ENCODE results near the gene BCL2. TPM values are rescaled to one million over a fixed set of nuclear protein-coding genes. Genes with fewer than 3 reads are reported as not detected.

The BCL2 gene
- total RNA-seq, 1 experiment from 2014 or later = 2.6 TPM

- 0 out of 2 replicates have a peak, but pooled peaks have one; percentile 41 for TF ChIP-seq SP1 (CRISPR knock-in tag; conservative IDR thresholded peaks at IDR 0.05)
- TF ChIP-seq, protein P1, sequence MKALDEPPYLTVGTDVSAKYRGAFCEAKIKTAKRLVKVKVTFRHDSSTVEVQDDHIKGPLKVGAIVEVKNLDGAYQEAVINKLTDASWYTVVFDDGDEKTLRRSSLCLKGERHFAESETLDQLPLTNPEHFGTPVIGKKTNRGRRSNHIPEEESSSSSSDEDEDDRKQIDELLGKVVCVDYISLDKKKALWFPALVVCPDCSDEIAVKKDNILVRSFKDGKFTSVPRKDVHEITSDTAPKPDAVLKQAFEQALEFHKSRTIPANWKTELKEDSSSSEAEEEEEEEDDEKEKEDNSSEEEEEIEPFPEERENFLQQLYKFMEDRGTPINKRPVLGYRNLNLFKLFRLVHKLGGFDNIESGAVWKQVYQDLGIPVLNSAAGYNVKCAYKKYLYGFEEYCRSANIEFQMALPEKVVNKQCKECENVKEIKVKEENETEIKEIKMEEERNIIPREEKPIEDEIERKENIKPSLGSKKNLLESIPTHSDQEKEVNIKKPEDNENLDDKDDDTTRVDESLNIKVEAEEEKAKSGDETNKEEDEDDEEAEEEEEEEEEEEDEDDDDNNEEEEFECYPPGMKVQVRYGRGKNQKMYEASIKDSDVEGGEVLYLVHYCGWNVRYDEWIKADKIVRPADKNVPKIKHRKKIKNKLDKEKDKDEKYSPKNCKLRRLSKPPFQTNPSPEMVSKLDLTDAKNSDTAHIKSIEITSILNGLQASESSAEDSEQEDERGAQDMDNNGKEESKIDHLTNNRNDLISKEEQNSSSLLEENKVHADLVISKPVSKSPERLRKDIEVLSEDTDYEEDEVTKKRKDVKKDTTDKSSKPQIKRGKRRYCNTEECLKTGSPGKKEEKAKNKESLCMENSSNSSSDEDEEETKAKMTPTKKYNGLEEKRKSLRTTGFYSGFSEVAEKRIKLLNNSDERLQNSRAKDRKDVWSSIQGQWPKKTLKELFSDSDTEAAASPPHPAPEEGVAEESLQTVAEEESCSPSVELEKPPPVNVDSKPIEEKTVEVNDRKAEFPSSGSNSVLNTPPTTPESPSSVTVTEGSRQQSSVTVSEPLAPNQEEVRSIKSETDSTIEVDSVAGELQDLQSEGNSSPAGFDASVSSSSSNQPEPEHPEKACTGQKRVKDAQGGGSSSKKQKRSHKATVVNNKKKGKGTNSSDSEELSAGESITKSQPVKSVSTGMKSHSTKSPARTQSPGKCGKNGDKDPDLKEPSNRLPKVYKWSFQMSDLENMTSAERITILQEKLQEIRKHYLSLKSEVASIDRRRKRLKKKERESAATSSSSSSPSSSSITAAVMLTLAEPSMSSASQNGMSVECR (CRISPR knock-in tag; IDR thresholded peaks at IDR 0.05; ENCODE audit: borderline replicate concordance) = no peak
- TF ChIP-seq FOXP1 (CRISPR knock-in tag; IDR thresholded peaks at IDR 0.05; ENCODE audit: borderline replicate concordance) = peak; percentile 73; the same call in 1 of the 2 replicates
Measured at GRCh38 chr18:63138436-63139340, 180.9 kb downstream of the BCL2 start (continued).

GRCh38 chr18:63137999-63138435 lies 181.6 kb downstream of the BCL2 start:
- CTCF ChIA-PET = interaction anchor here (1.2 to 1.5 kb wide), 2 partner anchors 17 to 185 kb away, joined by 3 to 4 read pairs; no protein-coding TSS in a partner anchor
- peak; percentile 38 for ATAC-seq
- POLR2A ChIA-PET = interaction anchor here (0.6 kb wide), 1 partner anchor 208 kb away, joined by 3 read pairs; no protein-coding TSS in a partner anchor
- peak overlapping the region; percentile 58 for H3K4me3 Mint-ChIP-seq
- no peaks in the 10 kb centered on the region for H3K27me3 Mint-ChIP-seq (ENCODE audit: low read depth)
- H3K9me3 Mint-ChIP-seq = peaks cover 7% of the 10 kb centered on the region; the same call in 1 of the 2 replicates
- peak overlapping the region; percentile 73 for H3K27ac Mint-ChIP-seq
- DNase-seq (ENCODE audit: low spot score) = no peak
- H3K36me3 Mint-ChIP-seq = no peaks in the 10 kb centered on the region
- H3K4me1 Mint-ChIP-seq = peaks cover 30% of the 10 kb centered on the region
- TF ChIP-seq CREB1 (CRISPR knock-in tag; IDR thresholded peaks at IDR 0.05) = 0 out of 2 replicates have a peak, but pooled peaks have one; percentile 29
- TF ChIP-seq MAX (CRISPR knock-in tag; IDR thresholded peaks at IDR 0.05) = 0 out of 2 replicates have a peak, but pooled peaks have one; percentile 29
- TF ChIP-seq HMGA2 (CRISPR knock-in tag; IDR thresholded peaks at IDR 0.05) = no peak

GRCh38 chr18:63135101-63135500 lies 184.5 kb downstream of the BCL2 start:
- Mint-ChIP-seq H3K27me3 (ENCODE audit: low read depth) (no peaks in the 10 kb centered on the region), H3K4me3 (no peak overlapping the region), H3K9me3 (peaks cover 4% of the 10 kb centered on the region; the same call in 1 of the 2 replicates), H3K4me1 (peaks cover 38% of the 10 kb centered on the region), H3K36me3 (no peaks in the 10 kb centered on the region), H3K27ac (no peak overlapping the region)
- POLR2A ChIA-PET = no interaction called here
- CTCF ChIA-PET = interaction anchor here (1.5 kb wide), 1 partner anchor 183 kb away, joined by 3 read pairs; no protein-coding TSS in a partner anchor
- DNase-seq (ENCODE audit: low spot score) (no peak), ATAC-seq (no peak)
- TF ChIP-seq GABPB1 (CRISPR knock-in tag; IDR thresholded peaks at IDR 0.05) (no peak), SMAD4 (CRISPR knock-in tag; IDR thresholded peaks at IDR 0.05) (no peak)

GRCh38 chr18:63132819-63133200 lies 186.8 kb downstream of the BCL2 start:
- DNase-seq (ENCODE audit: low spot score) = no peak
- Mint-ChIP-seq H3K4me1 (peaks cover 21% of the 10 kb centered on the region), H3K27ac (no peak overlapping the region), H3K4me3 (no peak overlapping the region), H3K36me3 (no peaks in the 10 kb centered on the region), H3K27me3 (ENCODE audit: low read depth) (no peaks in the 10 kb centered on the region), H3K9me3 (peaks cover 5% of the 10 kb centered on the region; the same call in 1 of the 2 replicates)
- no peak for ATAC-seq
- ChIA-PET POLR2A (no interaction called here), CTCF (interaction anchor here (1.2 to 1.8 kb wide), 7 partner anchors 13 to 190 kb away, joined by 3 to 16 read pairs (median 7); no protein-coding TSS in a partner anchor)
- TF ChIP-seq CREM (CRISPR knock-in tag; IDR thresholded peaks at IDR 0.05) (no peak), TP53 (CRISPR knock-in tag; IDR thresholded peaks at IDR 0.05) (no peak), ZNF671 (CRISPR knock-in tag; IDR thresholded peaks at IDR 0.05) (no peak), NFE2L1 (CRISPR knock-in tag; IDR thresholded peaks at IDR 0.05) (no peak), FOXP4 (CRISPR knock-in tag; IDR thresholded peaks at IDR 0.05) (no peak), ZNF512 (CRISPR knock-in tag; IDR thresholded peaks at IDR 0.05; ENCODE audit: borderline replicate concordance) (no peak)
- TF ChIP-seq, protein P2, sequence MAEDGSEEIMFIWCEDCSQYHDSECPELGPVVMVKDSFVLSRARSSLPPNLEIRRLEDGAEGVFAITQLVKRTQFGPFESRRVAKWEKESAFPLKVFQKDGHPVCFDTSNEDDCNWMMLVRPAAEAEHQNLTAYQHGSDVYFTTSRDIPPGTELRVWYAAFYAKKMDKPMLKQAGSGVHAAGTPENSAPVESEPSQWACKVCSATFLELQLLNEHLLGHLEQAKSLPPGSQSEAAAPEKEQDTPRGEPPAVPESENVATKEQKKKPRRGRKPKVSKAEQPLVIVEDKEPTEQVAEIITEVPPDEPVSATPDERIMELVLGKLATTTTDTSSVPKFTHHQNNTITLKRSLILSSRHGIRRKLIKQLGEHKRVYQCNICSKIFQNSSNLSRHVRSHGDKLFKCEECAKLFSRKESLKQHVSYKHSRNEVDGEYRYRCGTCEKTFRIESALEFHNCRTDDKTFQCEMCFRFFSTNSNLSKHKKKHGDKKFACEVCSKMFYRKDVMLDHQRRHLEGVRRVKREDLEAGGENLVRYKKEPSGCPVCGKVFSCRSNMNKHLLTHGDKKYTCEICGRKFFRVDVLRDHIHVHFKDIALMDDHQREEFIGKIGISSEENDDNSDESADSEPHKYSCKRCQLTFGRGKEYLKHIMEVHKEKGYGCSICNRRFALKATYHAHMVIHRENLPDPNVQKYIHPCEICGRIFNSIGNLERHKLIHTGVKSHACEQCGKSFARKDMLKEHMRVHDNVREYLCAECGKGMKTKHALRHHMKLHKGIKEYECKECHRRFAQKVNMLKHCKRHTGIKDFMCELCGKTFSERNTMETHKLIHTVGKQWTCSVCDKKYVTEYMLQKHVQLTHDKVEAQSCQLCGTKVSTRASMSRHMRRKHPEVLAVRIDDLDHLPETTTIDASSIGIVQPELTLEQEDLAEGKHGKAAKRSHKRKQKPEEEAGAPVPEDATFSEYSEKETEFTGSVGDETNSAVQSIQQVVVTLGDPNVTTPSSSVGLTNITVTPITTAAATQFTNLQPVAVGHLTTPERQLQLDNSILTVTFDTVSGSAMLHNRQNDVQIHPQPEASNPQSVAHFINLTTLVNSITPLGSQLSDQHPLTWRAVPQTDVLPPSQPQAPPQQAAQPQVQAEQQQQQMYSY (CRISPR knock-in tag; IDR thresholded peaks at IDR 0.05) = no peak
